ENCODE measurements around the gene MRGPRD. TPM values are rescaled to one million over a fixed set of nuclear protein-coding genes. Genes with fewer than 3 reads are reported as not detected.

MRGPRD gene
- total RNA-seq, 1 donor = not detected

GRCh38 chr11:68969386-68969785 lies 11.4 kb downstream of the MRGPRD start:
- no peak for DNase-seq (ENCODE audit: low read depth)
- no peak for TF ChIP-seq CTCF (IDR thresholded peaks at IDR 0.05; ENCODE audit: insufficient read depth, low read depth, low read length)
- no peak overlapping the region for H3K4me3 ChIP-seq (ENCODE audit: low read depth, low read length)

GRCh38 chr11:68968306-68969250 lies 12.2 kb downstream of the MRGPRD start:
- no peak for DNase-seq (ENCODE audit: low read depth)
- H3K4me3 ChIP-seq (ENCODE audit: low read depth, low read length) = no peak overlapping the region
- TF ChIP-seq CTCF (IDR thresholded peaks at IDR 0.05; ENCODE audit: insufficient read depth, low read depth, low read length) = peak; percentile 36

DNA sequence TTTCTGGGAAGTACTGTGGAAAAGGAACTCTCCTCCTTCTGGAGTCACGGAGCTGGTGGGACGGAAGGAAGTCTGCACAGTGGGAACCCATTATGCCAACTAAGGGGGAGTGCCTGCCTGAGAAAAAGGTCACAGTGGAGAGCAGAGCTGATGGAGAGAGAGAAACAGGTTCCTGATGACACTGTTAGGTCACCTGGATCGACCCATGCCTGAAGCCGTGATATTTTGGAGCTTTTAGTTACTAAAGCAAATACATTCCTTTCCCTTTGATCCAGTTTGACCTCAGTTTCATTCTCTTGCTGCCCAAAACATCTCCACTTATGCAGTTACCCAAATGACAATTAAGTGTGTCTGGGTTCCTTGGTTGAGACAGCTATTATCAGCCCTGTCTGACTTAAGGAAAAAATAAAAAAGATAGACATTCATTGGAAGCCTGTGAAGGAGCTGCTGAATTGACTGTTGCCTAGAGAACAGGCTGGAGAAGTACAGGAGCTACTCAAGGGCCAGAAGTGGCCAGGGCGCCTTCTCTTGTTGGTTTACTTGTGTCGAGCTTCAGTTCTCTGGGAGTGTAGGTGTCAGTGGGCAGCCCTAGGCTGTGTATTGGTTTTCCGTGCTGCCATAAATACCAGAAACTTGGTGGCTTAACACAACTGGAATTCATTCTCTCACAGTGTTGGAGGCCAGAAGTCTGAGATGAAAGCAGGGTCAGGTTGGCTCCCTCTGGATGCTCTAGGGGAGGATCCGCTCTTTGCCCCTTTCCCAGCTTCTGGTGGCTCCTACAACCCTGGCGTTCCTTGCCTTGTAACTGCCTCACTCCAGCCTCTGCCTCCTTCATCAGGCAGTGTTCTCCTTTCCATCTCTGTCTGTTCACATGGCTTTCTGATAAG lies 13.6 kb downstream of the MRGPRD start:
- TF ChIP-seq CTCF (IDR thresholded peaks at IDR 0.05; ENCODE audit: insufficient read depth, low read depth, low read length) = no peak
- DNase-seq (ENCODE audit: low read depth) = no peak
- H3K4me3 ChIP-seq (ENCODE audit: low read depth, low read length) = no peak overlapping the region

- no peak for TF ChIP-seq CTCF (IDR thresholded peaks at IDR 0.05; ENCODE audit: insufficient read depth, low read depth, low read length)
- no peak for DNase-seq (ENCODE audit: low read depth)
- H3K4me3 ChIP-seq (ENCODE audit: low read depth, low read length) = no peak overlapping the region
Observed at GRCh38 chr11:68965901-68966853, 14.6 kb downstream of the MRGPRD start.

DNA sequence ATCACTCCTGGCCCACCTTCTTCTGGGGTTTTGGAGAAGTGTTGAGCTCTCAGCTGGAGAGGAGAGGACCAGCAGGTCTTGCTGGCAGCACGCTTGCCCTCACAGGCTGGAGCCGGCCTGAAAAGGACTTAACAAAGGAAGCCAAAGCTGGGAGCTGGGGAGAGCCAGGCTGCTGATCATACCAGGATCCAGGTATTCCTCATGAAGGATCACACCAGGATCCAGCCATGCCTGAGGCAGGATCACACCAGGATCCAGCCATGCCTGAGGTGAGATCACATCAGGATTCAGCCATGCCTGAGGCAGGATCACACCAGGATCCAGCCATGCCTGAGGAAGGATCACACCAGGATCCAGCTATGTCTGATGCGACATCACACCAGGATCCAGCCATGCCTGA lies 17.0 kb downstream of the MRGPRD start:
- no peak for DNase-seq (ENCODE audit: low read depth)
- no peak for TF ChIP-seq CTCF (IDR thresholded peaks at IDR 0.05; ENCODE audit: insufficient read depth, low read depth, low read length)
- no peak overlapping the region for H3K4me3 ChIP-seq (ENCODE audit: low read depth, low read length)

Measured in fibroblast of villous mesenchyme (primary cell).